HG02870 (cell line): ENCODE data around the gene FSTL4.

Experiments used
- ATAC-seq: cut with Tn5 transposase; IDR thresholded peaks from one replicate; pipeline ENCODE4 v1.9.1; 2021; ENCODE audit warnings: mild to moderate bottlenecking, moderate library complexity; ENCODE audit not compliant: unreplicated experiment

FSTL4 gene

DNA sequence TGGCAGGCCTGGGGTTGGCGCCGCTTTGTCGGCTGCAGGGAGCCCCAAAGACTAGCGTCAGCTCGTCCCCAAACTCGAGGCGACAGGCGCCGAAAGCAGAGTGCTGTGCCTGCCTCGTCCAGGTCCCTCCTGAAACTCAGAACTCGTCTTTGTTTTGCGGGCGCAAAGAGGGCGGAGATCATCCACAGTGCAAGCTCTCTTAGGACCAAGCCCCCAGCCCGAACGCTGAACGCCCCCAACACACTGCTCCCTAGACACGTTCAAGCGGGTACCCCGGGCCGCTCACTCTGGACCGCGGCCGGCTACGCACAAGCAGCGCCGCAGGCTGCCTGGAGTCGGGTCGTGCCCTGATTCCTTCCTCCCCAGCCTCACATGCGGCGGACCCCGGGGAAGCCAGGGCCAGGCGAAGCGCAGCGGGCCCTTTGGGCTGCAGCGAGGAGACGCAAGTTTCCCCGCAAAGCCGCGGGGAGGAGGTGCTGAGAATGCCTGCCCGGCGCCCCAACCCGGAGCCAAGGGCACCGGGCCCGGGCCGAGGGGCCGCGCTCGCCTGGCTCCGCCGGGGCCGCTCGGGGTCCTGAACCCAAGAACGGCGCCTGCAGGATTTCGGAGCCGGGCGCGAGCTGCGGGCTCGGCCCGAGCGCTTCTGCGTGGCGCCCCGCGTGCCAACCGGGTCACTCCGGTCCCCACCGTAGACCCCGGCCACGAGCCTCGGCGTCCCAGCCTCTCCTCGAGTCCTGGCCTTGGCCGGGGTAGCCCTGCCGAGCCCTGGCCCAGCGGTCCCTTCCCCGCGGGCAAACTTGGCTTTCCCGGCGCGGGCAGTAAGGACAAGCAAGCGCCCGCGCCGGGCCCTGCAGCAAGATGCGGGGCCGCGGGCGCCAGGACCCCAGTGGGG lies 738 bp downstream of the FSTL4 start:
- ATAC-seq, result no peak

DNA sequence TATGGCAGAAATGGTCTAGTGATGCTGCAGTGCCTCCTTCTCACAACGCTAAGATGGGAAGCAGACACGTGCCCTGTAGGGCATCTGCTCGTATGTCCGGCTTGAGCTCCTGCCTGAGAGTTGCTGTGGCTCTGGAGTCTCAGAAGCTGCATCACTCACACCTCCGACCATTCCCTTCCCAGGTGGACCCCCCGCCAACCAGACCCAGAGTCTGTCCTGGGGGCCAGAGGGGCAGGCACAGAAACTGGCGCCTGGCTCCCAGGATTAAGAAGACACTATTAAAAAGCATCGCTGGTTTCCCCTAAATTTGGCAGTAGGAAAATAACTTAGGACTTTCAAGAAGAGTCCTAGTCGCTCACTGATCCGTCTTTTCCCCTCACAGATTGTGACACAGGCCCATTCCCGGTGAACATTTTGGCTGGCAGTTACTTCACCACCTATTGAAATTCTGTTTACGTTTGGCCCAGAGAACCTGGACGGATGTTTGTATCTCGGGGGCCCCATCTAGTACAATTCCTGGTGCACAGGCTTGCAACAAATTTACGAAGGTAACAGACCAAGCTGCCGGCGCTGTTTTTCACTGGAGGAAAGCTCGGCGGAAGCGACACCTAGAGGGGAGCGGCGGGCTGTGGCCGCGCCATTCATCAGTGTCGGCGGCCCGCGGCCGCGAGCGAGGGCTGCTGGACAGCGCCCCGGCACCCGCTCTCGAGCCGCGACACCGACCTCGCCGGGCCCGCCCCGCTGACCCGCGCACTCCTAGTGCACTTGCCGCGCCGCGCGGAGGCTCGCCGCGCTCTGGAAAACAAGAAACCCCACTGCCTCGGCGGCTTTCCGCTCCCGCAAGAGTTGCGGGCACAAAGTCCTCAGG lies 1.6 kb downstream of the FSTL4 start:
- ATAC-seq, result no peak

DNA sequence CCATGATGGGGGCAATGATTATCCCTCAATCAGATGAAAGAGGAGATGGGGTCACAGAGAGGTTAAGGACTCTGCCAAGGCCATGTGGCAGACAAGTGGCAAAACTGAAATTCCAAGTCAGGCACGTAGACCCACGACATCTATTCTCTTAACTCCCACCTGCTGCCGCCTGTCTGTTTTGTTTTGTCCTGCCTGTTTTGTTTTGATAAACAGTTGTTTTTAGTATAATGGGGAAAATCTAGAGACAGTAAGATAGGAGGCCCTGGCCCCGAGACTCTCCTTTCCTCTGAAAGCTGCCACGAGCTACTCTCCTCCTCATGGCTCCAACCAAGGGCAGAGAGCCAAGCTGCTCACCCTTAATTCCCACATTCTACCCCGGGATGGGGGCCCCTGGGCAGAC lies 4.9 kb downstream of the FSTL4 start:
- ATAC-seq, result no peak

DNA sequence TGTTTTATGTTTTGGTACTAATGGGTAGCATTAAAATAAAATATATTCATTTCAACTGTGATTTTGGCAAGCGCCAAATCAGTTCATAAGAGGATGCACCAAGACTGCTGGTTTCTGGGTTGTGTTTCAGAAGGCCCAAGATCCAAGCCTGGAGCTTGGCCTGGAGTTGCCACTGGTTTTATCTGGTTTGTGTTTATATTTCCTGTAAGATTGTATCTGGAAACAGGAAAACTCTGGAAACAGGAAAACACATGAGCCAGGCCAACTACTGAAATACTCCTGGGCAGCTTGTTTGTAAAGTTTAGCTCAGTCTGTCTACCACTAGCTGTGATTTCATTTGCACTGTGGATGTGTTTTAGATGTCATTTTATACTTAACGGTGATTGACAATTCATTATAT lies 5.5 kb downstream of the FSTL4 start:
- ATAC-seq, result no peak

DNA sequence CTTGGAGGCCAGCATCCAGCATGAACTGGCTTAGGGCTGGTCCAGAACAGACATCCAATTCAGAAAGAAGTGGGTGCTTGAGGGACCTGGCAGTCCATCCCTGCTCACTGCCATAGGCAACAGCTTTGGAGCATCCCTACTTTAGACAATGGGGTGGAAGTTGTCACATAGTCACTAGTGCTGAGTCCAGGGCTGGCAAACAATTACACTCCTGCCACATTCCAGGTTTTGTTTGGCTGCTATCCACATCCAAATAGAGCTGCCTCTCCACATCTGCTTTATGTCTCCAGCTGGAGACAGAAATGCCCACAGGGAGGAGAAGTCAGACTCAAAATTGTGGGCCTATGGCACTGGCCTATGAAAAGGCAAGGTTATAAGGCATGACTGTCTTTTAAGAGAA lies 7.0 kb downstream of the FSTL4 start:
- ATAC-seq, result no peak

DNA sequence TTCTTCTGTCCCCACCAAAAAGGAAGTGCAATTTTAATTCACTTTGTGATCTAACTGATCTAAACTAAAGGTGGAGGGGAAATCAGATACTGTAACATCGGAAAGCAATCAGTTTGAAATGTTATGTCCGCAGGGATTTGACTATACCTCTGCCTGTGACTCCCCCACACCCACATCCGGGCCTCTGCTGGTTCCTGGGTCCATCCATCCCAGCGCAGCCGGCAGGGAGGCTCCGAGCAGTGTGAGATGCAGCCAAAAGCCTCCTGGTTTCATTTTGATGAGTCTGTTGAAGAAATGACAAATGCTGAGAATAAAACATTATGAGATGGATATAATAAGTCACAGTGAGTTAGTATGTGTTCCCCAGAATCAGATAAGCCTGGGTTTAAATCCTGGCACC lies 8.6 kb downstream of the FSTL4 start:
- ATAC-seq, result no peak

DNA sequence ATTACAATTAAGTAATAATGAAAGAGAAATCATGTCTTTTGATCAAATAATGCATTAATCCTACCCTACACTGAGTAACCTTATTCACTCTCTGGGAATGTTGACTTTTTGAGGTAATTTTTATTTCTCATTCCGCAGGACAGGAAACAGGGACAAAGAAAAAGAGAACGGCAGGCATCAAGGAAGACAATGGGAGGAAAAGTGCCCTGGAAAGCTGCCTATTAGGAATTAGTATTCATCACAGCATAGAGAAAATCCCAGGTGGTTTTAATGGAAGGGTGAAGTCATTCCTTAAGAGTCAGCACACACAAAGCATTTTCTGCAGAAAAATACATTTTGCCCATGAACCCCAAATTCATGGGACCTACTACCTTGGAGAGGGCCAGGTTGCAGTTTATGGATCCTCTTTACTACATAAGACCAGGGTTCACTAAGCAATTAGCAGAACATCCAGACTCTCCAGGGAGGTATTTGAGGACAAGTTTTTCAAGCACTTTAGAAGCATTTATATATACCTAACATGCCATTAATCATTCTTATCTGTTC lies 9.4 kb downstream of the FSTL4 start:
- ATAC-seq, result no peak

DNA sequence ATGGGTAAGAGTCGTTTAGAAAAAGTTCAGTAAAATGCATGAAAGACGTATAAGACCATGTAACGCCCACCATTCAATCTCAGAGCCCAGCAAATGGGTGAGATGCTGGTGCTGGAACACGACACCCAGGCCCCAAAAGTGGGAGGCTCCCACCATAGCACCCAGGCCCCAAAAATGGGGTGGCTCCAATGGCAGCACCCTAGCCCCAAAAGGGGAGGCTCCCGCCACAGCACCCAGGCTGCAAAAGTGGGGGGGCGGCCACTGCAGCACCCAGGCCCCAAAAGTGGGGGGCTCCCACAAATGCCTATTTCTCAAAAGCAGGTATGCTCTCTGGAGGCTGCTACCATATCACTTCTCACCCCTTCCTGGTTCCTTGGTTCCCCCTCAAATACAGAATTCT lies 12.7 kb downstream of the FSTL4 start:
- no peak for ATAC-seq

DNA sequence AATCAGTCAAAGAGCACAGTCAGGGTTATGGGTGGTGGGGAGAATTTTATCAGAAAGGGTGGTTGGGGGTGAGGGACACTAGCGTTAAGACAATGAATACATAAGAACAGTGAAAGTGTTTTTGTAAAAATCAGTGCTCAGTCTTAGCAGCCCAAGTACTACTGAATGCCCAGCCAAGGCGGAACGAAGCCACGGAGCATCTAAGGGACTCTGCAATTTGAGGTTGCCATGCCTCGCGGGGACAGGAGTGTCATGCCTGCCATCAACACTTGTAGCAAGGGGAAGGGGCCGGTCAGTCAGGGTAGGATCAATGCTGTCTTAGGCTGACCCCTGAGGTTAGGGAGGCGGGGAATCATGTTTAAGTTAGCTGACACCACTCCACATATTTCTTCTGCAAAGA lies 13.3 kb downstream of the FSTL4 start:
- ATAC-seq, result no peak

DNA sequence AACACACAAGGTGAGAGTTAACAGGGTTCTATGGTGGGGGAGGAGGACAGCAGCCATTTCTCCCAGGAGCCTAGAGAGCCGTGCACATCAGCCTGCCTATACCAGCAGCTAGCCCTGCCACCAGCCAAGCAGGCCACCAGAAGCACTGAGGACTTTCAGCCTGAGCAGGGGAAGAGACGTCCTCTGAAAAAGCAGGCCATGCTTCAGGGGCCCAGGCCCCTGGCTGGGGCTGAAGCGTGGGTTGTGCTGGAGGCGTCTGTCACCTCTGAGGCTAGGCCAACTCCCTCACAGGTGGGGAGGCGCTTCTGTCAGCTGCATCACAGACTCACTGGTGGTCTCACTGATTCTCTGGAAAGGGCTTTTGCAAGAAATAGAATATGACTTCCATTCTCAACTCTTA lies 16.3 kb downstream of the FSTL4 start:
- ATAC-seq, result no peak

DNA sequence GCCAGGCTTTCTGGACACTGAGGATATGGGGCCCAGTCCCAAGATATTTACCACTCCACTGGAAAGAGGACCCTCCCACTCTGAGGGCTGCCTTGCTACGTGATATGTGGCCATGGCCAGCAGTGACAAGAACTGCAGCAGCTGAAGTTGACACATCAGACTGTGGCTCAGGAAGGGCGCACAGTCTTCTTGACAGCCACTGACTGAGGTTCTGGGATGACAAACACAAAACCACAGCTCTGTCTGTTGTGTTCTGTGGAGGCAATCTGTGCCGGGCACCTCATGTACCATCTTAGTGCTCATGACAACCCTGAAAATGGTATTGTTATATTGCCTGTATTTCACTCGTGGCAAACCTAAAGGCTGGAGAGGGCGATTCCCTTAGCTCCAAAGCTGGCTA lies 16.9 kb downstream of the FSTL4 start:
- ATAC-seq, result no peak

DNA sequence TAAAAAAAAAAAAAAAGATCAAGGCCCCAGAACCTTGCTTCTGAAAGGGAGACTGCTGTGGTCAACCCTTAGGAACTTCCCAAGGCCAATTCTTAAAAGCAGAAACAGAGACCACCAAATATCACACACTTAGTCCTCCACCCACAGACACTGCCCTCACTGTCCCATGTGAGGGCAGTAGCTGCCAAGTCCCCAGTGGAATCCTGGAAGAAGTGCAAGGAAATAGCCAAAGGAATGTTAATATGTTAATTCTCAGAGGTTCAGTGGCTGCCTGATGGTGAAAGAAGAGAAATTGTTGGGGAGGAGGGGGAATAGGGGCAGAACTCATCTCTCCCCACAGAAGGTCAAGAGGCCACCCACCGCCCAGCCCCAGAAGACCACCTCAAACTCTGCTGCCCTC lies 23.1 kb downstream of the FSTL4 start:
- no peak for ATAC-seq

DNA sequence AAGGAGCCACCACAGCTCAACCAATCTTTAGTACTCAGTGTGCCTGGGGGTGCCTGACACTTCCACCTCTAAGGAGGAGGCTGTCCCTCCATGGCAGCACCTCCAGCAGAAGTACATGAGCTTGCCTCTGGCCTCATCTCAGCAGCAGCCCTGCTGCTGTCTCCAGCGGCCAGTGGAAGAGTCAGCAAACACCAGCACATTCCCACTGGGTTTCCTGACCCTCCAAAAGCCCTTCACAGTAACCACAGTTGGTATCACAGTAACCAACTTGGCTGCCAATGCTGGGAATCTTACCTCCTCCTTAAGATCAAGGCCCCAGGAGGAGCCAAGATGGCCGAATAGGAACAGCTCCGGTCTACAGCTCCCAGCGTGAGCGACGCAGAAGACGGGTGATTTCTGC lies 29.4 kb downstream of the FSTL4 start:
- ATAC-seq, result no peak

DNA sequence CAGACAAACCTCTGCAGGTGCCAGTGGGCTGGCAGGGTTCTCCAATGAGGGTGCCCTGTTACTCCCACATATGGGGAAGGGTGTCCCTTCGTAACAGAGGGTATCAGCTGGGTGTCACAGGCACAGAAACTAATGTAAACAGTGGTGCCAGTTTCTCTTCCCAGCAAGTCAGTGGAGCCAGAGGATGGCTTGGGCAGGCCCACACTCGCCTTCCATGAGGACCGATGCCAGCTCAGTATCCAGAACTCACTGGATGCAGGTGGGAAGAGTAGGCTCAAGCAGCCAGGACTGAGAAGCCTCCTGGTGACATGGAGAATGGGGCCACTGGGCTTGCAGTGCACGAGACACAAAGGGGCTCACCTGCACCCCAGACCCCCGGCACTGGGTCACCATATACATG lies 30.4 kb downstream of the FSTL4 start:
- ATAC-seq, result no peak

DNA sequence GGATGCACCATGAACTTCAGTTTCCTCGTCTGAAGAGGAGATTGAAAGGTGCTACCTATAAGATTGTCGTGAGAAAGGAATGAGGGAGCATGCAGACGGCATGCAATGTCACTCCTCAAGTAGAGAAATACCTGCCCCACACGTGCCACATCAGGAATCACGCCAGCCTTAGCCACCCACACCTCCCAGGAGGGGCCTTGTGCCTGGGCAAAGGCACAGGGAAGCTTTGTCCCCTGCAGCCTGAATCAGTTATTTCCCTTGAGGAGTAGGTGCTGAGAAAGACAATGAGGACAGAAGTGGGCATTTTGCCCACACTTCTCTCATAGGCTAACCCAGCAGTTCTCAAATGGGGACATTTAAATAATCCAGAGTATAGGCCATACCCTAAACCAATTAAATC lies 31.0 kb downstream of the FSTL4 start:
- ATAC-seq, result no peak

DNA sequence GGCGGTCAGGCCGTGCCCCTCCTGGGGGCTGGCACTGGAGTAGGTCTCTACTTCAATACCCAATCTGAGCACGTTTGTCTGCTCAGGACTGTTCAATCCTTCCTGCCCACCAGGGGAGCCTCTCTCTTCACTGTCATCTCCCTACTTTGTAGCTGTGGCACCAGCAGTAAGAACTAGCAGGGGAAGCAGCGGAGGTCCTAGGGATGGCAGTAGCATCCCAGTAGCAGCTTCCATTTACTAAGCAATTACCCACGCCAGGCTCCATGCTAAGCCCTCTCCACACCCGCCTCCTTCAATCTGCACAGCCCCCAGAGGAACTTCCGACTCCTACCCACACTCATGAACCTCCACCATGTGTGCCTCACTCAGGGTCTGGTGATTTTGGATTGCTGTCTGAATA lies 31.7 kb downstream of the FSTL4 start:
- no peak for ATAC-seq

DNA sequence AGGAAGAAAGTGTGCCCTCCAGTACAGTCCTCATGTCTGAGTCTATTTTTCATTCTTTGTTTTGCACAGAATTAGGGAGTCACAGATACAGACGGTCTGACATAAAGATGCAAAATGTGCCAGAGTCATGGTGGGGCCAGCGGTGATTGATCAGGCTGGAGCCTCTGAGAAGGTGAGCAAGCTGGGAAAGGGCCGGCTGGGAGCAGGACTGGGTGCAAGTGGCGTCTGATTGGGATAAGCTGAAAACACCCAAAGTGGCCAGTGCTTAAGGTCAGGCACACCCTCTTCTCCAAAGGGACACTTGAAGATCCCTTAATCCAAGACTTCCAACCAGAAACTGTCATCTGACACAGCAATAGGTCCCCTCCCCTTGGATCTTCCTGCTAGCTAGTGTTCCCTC lies 32.6 kb downstream of the FSTL4 start:
- no peak for ATAC-seq

DNA sequence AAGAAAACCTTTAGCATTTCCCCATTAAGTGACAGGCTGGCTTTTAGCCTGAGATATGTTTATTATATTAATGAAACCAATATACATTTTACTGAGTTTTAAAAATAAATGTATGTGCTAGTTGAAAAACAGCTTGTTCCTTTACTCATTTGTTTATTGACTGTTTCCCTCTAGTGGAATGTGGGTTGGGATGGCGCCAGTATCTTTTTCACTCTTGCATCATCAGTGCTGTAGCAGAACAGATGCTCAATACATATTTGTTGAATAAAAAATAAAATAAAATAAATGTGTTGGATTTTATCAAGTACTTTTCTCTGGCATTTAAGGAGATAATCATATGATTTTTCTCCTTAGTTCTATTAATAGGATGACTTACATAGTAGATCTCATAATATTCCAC lies 43.0 kb downstream of the FSTL4 start:
- ATAC-seq, result no peak

DNA sequence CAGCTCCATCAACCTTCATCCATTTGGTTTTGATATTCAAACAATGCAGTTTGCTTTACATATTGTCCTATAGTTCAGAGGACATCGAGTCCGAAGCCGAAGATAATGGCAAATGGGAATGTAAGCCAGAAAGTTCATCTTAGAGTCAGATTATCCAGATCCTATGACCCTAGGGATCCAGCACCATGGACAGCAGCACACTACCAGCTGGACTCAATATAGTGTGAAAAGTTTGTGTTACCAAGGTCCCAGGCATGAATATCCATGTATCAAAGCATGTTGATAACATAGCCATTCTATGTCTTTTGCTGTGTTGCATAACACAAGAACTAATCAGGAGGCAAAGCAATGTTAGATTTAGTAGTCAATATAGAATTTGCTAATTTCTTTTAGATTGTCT lies 46.3 kb downstream of the FSTL4 start:
- ATAC-seq, result no peak

DNA sequence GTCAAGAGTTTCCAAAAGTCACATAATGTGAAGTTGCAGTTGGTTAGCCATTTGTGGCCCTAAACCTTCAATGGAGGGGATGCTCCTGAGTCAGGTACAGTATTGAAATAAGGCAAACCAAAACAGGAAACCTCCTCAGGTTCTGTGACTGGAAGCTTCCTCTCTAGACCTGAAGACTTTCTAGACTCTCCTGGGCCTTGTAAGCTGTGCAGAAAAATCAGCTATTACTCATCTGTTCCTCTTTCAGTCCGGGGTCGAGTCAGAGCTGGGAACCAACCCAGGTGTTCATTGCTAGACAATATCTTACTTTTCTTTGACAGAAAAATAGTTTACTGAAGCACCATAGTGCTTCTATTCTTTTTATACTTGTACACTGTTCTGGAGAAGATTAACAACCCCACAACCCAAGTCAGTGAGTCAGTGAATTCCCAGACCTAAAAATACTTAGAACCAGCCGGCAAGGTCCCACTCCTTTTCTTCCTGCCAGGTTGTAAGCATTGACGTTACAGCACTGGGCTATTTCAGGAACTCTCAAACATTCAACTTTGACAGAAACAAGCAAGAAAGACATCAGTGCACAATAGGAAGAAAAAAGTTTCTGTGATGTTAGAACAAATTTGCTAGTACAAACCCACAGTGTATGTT lies 47.3 kb downstream of the FSTL4 start:
- ATAC-seq, result no peak

DNA sequence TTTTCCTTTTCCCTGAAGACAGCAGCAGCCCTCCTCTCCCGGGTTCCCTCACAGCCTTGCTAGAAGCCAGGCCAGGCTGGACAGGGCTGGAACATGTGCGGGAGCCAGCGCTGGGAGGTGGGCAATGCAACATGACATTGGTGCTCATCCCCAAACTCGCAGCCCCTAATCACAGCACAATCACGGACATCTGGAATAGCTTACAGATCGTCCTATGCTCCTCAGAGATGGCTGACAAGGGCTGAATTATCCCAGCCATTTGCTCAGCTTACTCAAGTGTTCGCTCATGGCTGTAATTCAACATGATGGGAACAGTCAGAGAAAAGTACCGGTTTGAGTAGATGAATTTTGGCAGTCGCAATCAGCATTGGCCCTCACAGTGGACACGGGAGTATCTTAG lies 49.8 kb downstream of the FSTL4 start:
- no peak for ATAC-seq
